Adrenal gland (tissue), 12 donors: ENCODE results near the gene TRABD2A. TPM values are rescaled to one million over a fixed set of nuclear protein-coding genes. Genes with fewer than 3 reads are reported as not detected.

ENCODE experiments used
- DNase-seq, 7 donors: peaks; one replicate each; pipeline ENCODE4 v3.0.0-alpha.2; 2019 to 2020
- H3K27ac ChIP-seq, 5 donors: fragments of 200-600 bp; sonication (generic) in 4 of 5; 1 replicate in 3 of 5; 2 replicates in 2 of 5; pipeline versions ENCODE4 v1.5.1 to v1.8.0; 2016 to 2020; ENCODE audit warnings: mild to moderate bottlenecking in 1 of 5
- H3K27me3 ChIP-seq: fragments of 200-600 bp; 2 replicates; pipeline ENCODE4 v1.8.0; 2021
- H3K36me3 ChIP-seq, 2 donors: fragments of 200-600 bp; replicated peaks in 1 of 2; 1 replicate in 1 of 2; 2 replicates in 1 of 2; pipeline versions ENCODE4 v1.5.1 to v1.8.0; 2018 to 2022
- H3K4me1 ChIP-seq, 2 donors: fragments of 200-600 bp; replicated peaks in 1 of 2; 1 replicate in 1 of 2; 2 replicates in 1 of 2; pipeline versions ENCODE4 v1.5.1 to v1.8.0; 2018 to 2021
- H3K4me3 ChIP-seq, 4 donors: fragments of 200-600 bp; sonication (generic) in 3 of 4; one replicate each; pipeline ENCODE4 v1.5.1; 2016 to 2018
- H3K9me3 ChIP-seq, 3 donors: fragments of 200-600 bp; sonication (generic) in 1 of 3; replicated peaks in 1 of 3; 1 replicate in 2 of 3; 2 replicates in 1 of 3; pipeline versions ENCODE4 v1.5.1 to v1.8.0; 2016 to 2021
- CTCF ChIP-seq, 6 experiments: fragments of 450-650 bp in 4 of 6; fragments of 200-600 bp in 2 of 6; sonication (generic) in 1 of 6; IDR thresholded peaks; 1 replicate in 5 of 6; 2 replicates in 1 of 6; pipeline versions ENCODE4 v1.5.1 to v1.8.0; 2016 to 2021; ENCODE audit warnings: antibody characterized with exemption in 6 of 6, mild to moderate bottlenecking in 2 of 6, moderate library complexity in 1 of 6
- POLR2A ChIP-seq, 2 donors: fragments of 450-650 bp; IDR thresholded peaks; one replicate each; pipeline ENCODE4 v1.6.1; 2017; ENCODE audit warnings: antibody characterized with exemption in 2 of 2, mild to moderate bottlenecking in 2 of 2, moderate library complexity in 1 of 2
- WGBS, 4 donors: extraction: QIAGEN DNeasy Blood & Tissue Kit in 2 of 4; methylation state at CpG; one replicate each; pipeline versions ENCODE4 v1.1.5 to v1.1.7; 2013 to 2017; 5-methylcytosine and 5-hydroxymethylcytosine counted together
- intact Hi-C, 2 donors: fragments of 100-400 bp; cut with DNase I; formaldehyde crosslinking; loops; one replicate each; pipeline versions ENCODE4 v1.14.1 to v1.15.0; 2022 to 2023
- polyA plus RNA-seq, 3 donors: library from polyadenylated mRNA; stranded (reverse); fragments of 200-250 nt in 2 of 3; fragments of 350-450 nt in 1 of 3; fragmentation: Illumina TruSeq in 1 of 3; extraction: RNeasy Lipid Tissue Mini Kit (QIAGEN cat#74804) in 1 of 3; gene quantifications; one replicate each; pipeline ENCODE4 v1.2.3, GENCODE V29; 2013 to 2014
- total RNA-seq, 9 donors: library from RNA; depleted of rRNA in 4 of 9; stranded (reverse); fragments of >200 nt in 4 of 9; fragments of 120-200 nt in 1 of 9; fragmentation: NEBNext Ultra II Directional in 1 of 9; extraction: Animal tissue kit (Norgen Biotek cat#: 25700) in 1 of 9; gene quantifications; one replicate each; pipeline versions ENCODE4 v1.1.0 to v1.2.4, GENCODE V29; 2013 to 2023
- donor health status: healthy with polysubstance abuse.
- donor health status: Bipolar disorder and iron deficiency.
- donor health status: DM: yes; HTN: yes; CAD: no.
- donor health status: DM: no; HTN: no; CAD: no.
- donor health status: DM: no; HTN: no; CAD: no.
- donor health status: DM: yes; HTN: yes; CAD: no.

The TRABD2A gene
- total and polyA plus RNA-seq, 12 donors: 0.28 to 2.4 (median 0.69) TPM; not detected in 1

DNA sequence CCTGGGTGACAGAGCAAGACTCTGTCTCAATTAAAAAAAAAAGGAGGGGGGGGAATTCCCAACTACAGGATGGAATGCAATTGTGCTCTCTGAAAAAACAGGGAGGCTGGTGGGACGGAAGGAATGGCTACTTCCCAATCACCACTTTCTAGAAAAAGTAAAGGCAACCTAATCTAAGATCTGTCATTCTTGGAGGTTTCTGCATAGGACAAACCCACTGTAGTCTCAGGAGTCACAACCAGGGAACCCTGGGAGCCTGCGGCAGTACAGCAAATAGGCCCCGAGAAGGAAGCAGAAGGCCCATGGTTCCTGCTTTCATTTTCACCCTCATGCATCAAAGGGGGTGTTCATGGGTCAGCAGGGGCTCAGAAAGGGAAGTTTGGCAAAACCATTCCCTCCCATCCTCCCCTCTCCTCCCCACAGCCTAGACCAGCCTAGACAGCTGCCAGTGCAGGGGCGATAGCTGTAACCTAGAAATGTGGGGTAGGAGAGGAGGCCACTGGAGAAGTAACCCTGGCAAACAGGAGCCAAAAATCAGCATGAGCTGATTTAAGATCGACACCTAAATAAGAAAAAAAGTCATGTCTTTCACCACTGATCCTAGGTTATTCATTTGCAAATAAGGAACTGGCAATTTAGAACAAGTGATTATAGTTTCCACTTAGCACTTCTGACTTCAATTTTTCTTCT lies 48.0 kb downstream of the TRABD2A start:
- no peaks in the 10 kb centered on the region for H3K36me3 ChIP-seq
- TF ChIP-seq POLR2A (IDR thresholded peaks at IDR 0.05) (no peak), CTCF (IDR thresholded peaks at IDR 0.05) (no peak)
- 65 to 70% (median 66%) methylated on average over 5 of the region's 5 CpGs for WGBS, 4 donors
- no peaks in the 10 kb centered on the region for H3K9me3 ChIP-seq
- H3K27ac ChIP-seq: peak overlapping the region in 1 of 5 donors; percentile 10
- H3K4me3 ChIP-seq: no peak overlapping the region
- H3K4me1 ChIP-seq: no peaks in the 10 kb centered on the region
- intact Hi-C loops: no loop called here
- peak; percentile 14 to 57 (median 29) for DNase-seq
- no peaks in the 10 kb centered on the region for H3K27me3 ChIP-seq

DNA sequence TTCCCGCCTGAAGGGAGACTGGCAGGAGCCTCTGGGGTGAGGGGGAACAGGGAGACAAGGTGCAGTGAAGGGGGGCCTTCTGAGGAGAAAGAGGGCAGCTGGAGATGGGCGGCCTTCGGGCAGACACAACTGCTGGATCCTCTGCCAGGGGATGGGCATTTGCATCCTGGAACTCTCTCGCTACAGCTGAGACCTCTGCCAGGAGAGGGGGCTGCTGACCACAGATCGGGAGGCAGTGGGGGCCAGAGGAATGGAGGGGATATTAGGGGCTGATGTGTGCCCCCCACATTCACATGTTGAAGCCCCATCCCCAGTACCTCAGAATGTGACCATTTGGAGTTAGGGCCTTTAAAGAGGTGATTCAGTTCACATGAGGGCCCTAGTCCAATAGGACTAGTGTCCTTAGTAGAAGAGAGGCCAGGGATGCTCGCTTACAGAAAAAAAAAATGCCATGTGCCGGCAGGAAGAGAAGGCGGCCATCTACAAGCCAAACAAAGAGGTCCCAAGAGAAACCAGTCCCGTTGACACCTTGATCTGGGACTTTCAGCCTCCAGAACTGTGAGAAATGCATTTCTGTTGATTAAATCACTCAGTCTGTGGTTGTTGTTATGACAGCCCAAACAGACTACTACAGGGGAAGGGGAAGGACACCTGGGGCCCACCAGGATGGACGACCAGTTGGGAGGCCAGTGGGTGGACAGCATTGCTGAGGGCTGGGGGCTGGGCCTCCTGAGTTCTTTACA lies 50.0 kb downstream of the TRABD2A start:
- H3K27ac ChIP-seq: no peak overlapping the region
- H3K36me3 ChIP-seq: no peaks in the 10 kb centered on the region
- DNase-seq: no peak
- H3K4me3 ChIP-seq: no peak overlapping the region
- intact Hi-C loops: no loop called here
- no peaks in the 10 kb centered on the region for H3K9me3 ChIP-seq
- H3K4me1 ChIP-seq: no peaks in the 10 kb centered on the region
- 78 to 86% (median 85%) methylated on average over 9 to 10 of the region's 10 CpGs for WGBS, 4 donors
- TF ChIP-seq CTCF (IDR thresholded peaks at IDR 0.05): no peak
- no peak for TF ChIP-seq POLR2A (IDR thresholded peaks at IDR 0.05)
- no peaks in the 10 kb centered on the region for H3K27me3 ChIP-seq

DNA sequence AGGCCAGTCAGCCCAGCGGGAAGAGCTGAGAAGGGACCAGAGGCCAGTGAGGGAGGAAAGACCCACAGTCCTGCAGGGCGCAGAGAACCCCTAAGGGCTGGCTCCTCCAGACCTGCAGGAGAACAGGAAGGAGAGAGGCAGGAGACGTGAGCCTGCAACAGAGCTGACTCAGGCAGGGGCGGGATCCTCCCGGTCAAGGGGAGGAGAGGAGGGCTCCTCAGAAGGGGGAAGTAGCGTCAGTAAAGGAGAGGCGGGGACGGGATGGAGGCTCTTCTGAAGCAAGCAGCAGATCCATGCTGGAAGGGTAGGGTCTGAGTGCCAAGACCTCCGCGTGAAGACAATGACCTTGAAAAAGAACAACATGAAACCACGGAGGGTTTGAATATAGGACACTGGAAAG lies 50.8 kb downstream of the TRABD2A start:
- H3K36me3 ChIP-seq: no peaks in the 10 kb centered on the region
- peak overlapping the region in 1 of 5 donors; percentile 52 for H3K27ac ChIP-seq
- H3K9me3 ChIP-seq: no peaks in the 10 kb centered on the region
- no peak for TF ChIP-seq CTCF (IDR thresholded peaks at IDR 0.05)
- TF ChIP-seq POLR2A (IDR thresholded peaks at IDR 0.05): no peak
- no peak overlapping the region for H3K4me3 ChIP-seq
- H3K4me1 ChIP-seq: no peaks in the 10 kb centered on the region
- H3K27me3 ChIP-seq: no peaks in the 10 kb centered on the region
- peak; percentile 26 to 67 (median 41) for DNase-seq
- 53 to 56% (median 56%) methylated on average over 11 of the region's 11 CpGs for WGBS, 4 donors
- intact Hi-C loops: no loop called here

DNA sequence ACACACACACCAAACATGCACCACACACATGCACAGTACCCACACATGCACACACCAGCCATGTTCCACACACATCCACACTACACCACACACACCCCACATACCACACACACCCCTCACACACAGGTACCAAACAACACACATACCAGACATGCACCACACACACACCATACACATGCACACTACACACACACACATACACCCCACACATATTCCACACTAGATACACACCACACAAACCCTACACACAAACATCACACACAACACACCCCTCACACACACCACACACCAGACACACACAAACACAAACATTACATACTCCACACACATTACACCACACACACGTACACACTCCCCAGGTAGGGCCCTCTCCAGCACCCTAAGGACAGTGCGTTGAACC lies 51.2 kb downstream of the TRABD2A start:
- WGBS, 4 donors: 71 to 94% (median 87%) methylated on average over 2 of the region's 2 CpGs
- H3K4me1 ChIP-seq: no peaks in the 10 kb centered on the region

More for the DNA sequence above, 51.2 kb downstream of the TRABD2A start:
- intact Hi-C loops: no loop called here
- Histone ChIP-seq H3K36me3 (no peaks in the 10 kb centered on the region), H3K4me3 (no peak overlapping the region), H3K27me3 (no peaks in the 10 kb centered on the region), H3K27ac (peak overlapping the region in 1 of 5 donors; percentile 52), H3K9me3 (no peaks in the 10 kb centered on the region)
- no peak for DNase-seq
- no peak for TF ChIP-seq CTCF (IDR thresholded peaks at IDR 0.05)
- TF ChIP-seq POLR2A (IDR thresholded peaks at IDR 0.05): no peak
